ENCODE results near the gene C16orf86.
A peak's percentile ranks its signal among the peaks of the same experiment; 100 is the strongest.

Gene C16orf86

GRCh38 chr16:67666559-67667452 lies at the start of gene C16orf86, which contains the start of gene ENKD1:
TSS of gene C16orf86 (plus strand) at chr16:67666814. CDS start at chr16:67666971, 157 bp downstream.
TSS of gene ENKD1 (minus strand) at chr16:67666750. CDS start at chr16:67666442, 308 bp downstream.
- H3K4me3 ChIP-seq (ENCODE audit: low read length) = peak within 1 kb of the TSS; percentile 58
- peak; percentile 53 for DNase-seq (ENCODE audit: low read depth)
- TF ChIP-seq CTCF (IDR thresholded peaks at IDR 0.05; ENCODE audit: insufficient read depth, low read depth, low read length, missing control alignments) = no peak

- no peak for DNase-seq (ENCODE audit: low read depth)
- no peak for TF ChIP-seq CTCF (IDR thresholded peaks at IDR 0.05; ENCODE audit: insufficient read depth, low read depth, low read length, missing control alignments)
Observed at GRCh38 chr16:67628216-67628615, 38.4 kb upstream of the C16orf86 start.

GRCh38 chr16:67632415-67633172 lies 34.0 kb upstream of the C16orf86 start:
- no peak for TF ChIP-seq CTCF (IDR thresholded peaks at IDR 0.05; ENCODE audit: insufficient read depth, low read depth, low read length, missing control alignments)
- H3K4me3 ChIP-seq (ENCODE audit: low read length) = no peak overlapping the region
- DNase-seq (ENCODE audit: low read depth) = peak; percentile 34

More at GRCh38 chr16:67628216-67628615, 38.4 kb upstream of the C16orf86 start:
- H3K4me3 ChIP-seq (ENCODE audit: low read length) = no peak overlapping the region

- no peak overlapping the region for H3K4me3 ChIP-seq (ENCODE audit: low read length)
- no peak for TF ChIP-seq CTCF (IDR thresholded peaks at IDR 0.05; ENCODE audit: insufficient read depth, low read depth, low read length, missing control alignments)
Observed at GRCh38 chr16:67636713-67637112, 29.9 kb upstream of the C16orf86 start.

GRCh38 chr16:67637625-67638024 lies 29.0 kb upstream of the C16orf86 start:
- no peak for DNase-seq (ENCODE audit: low read depth)
- TF ChIP-seq CTCF (IDR thresholded peaks at IDR 0.05; ENCODE audit: insufficient read depth, low read depth, low read length, missing control alignments) = no peak
- H3K4me3 ChIP-seq (ENCODE audit: low read length) = no peak overlapping the region

More at GRCh38 chr16:67636713-67637112, 29.9 kb upstream of the C16orf86 start:
- DNase-seq (ENCODE audit: low read depth) = no peak

GRCh38 chr16:67641779-67642708 lies 24.6 kb upstream of the C16orf86 start:
- DNase-seq (ENCODE audit: low read depth) = peak; percentile 69
- no peak overlapping the region for H3K4me3 ChIP-seq (ENCODE audit: low read length)
- no peak for TF ChIP-seq CTCF (IDR thresholded peaks at IDR 0.05; ENCODE audit: insufficient read depth, low read depth, low read length, missing control alignments)
